Astrocyte of the spinal cord (primary cell): ENCODE measurements around the gene SMC1A.
"Not testable (repeated sequence)": the region's sequence is repeated elsewhere in the genome, so short reads cannot be mapped to it uniquely, and the experiment has no call there.

Experiments
- DNase-seq: peaks from one replicate; pipeline ENCODE4 v3.0.0; 2011; ENCODE audit warnings: low read depth, low spot score
- H3K4me3 ChIP-seq: 2 replicates; pipeline ENCODE4 v1.5.1; 2011; ENCODE audit warnings: low read depth, mild to moderate bottlenecking, low read length, moderate library complexity
- in situ Hi-C: cut with HindIII; loops from 2 replicates; pipeline ENCODE4 v1.10.0; 2017; ENCODE audit warnings: low sequenced_read_pairs
- TF ChIP-seq, protein P1 (sequence below): IDR thresholded peaks from 2 replicates; pipeline ENCODE4 v1.5.1; 2012; ENCODE audit warnings: low read depth, mild to moderate bottlenecking, low read length, inconsistent platforms

Gene SMC1A

DNA sequence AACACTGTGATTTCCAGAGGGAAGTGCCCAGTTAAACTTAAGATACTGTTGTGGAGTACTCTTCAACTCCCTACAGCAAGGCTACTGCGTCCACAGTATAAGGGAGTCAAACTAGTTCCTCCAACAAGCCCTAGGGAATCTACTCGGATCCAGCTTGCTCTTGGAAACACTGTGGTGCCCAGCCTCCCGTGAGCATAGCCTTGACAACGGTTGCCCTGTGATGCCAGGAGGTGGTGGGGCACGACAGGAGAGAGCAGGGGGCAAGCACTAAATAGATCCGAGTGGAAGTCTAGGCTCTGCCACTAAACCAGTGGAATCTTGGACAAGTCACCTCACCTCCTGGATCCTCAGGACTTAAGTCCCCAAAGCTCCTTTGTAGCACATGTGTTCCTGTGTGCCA, 45.6 kb downstream of the SMC1A start:
- H3K4me3 ChIP-seq: no peak overlapping the region
- no peak for DNase-seq
- in situ Hi-C loops: no loop called here
- TF ChIP-seq, protein P1, sequence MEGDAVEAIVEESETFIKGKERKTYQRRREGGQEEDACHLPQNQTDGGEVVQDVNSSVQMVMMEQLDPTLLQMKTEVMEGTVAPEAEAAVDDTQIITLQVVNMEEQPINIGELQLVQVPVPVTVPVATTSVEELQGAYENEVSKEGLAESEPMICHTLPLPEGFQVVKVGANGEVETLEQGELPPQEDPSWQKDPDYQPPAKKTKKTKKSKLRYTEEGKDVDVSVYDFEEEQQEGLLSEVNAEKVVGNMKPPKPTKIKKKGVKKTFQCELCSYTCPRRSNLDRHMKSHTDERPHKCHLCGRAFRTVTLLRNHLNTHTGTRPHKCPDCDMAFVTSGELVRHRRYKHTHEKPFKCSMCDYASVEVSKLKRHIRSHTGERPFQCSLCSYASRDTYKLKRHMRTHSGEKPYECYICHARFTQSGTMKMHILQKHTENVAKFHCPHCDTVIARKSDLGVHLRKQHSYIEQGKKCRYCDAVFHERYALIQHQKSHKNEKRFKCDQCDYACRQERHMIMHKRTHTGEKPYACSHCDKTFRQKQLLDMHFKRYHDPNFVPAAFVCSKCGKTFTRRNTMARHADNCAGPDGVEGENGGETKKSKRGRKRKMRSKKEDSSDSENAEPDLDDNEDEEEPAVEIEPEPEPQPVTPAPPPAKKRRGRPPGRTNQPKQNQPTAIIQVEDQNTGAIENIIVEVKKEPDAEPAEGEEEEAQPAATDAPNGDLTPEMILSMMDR: no peak

DNA sequence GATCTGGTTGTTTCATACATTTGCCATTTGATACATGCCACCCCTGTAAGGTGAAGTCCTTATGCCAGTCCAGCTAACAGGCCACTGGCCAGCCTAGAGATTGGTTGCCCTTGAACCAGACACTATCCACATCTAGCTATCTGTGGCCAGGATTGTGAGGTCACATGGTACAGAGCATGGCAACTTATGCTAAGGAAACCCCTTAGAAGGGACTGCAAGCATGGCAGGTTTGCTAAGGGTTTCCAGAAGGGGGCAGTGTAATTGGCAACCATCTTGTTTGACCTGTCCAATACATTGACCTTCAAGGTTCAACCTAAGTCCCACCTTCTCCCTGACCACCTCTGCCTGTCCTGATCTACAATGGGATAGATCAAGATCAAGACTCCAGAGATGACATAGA, 47.5 kb downstream of the SMC1A start:
- in situ Hi-C loops: no loop called here
- TF ChIP-seq, protein P1: peak; percentile 5
- no peak overlapping the region for H3K4me3 ChIP-seq
- DNase-seq: no peak

DNA sequence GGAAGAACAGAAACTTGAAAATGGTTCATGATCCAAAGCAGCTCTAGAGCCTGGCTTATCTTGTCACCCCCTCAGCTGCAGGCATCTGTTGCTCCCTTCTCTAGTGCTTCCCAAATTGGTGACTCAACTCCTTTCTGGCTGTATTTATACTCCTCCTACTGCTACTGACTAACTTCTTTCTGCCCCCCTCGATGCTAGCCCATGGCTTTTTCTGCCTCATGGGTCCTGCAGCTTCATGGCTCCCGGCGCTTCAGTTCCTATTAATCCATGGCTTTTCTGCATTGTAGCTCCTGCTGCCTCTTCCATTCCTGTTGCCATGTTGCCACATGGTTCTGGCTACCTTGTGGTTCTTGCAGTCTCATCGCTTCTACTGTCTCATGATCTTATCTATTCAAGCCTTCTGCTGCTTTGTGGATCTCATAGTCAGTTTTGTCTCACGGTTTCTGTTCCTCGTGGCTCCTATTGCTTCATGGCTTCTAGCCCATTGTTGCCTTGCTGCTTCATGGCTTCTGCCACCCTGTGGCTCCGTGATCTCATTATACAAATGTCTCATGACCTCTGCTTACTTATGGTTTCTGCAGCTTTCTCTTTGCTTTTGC, 48.1 kb downstream of the SMC1A start:
- no peak for DNase-seq
- in situ Hi-C loops: no loop called here
- TF ChIP-seq, protein P1: no peak
- H3K4me3 ChIP-seq: no peak overlapping the region

DNA sequence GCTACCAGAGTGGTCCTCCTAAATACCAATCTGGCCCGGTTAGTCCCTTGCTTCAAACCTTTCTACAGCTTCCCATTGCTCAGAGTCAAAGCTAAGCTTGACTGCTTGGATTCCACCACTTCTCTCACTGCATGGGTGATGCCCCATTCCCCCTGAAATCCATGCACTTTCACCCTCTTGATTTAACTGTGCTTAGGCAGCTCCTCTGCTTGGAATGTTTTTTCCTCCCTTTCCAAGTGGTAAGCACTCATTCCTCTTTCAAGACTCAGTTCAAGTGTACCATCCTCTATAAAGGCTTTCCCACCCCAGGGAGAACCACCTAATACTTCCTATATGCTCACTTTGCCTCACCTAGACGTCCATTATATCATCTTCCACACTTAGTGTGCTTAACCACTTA, 49.1 kb downstream of the SMC1A start:
- TF ChIP-seq, protein P1: no peak
- H3K4me3 ChIP-seq: no peak overlapping the region
- in situ Hi-C loops: no loop called here
- no peak for DNase-seq

DNA sequence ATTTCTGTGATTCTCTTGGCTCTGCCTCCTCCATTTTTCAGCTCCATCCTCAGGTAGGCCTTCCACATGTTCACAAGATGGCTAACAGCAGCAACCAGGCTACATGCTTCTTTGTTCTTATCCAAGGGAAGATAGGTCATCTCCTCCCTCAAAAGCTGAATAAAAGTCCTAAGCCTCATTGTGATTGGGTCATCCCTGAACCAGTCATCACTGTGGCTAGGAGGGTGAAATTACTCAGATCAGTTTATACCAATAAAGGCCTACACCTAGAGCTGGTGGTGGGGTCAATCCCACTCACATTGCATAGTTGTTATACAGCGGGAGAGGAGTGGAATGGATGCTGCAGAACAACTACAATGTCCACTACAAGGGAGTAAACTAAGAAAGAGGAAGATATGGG, 56.0 kb downstream of the SMC1A start:
- DNase-seq, in situ Hi-C loops, H3K4me3 ChIP-seq: not testable (repeated sequence)

DNA sequence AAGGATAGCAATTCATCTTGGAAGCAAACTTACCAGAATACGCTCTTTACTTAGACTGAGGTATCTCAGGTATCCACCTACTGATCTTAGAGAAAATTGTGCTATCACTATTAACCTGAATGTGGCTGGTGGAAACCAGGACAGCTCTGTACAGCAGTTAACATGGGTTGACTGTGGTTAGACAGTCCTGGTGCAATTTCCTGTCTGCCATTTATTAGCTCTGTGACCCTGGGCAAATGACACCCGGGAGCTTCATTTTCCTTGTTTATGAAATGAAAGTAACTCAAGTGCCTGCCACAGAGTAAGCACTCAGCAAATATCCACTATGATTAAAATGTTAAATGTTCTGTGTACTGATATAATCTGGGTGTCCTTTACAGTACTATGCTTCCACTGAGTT, 60.0 kb downstream of the SMC1A start:
- in situ Hi-C loops: no loop called here
- TF ChIP-seq, protein P1: no peak
- H3K4me3 ChIP-seq: no peak overlapping the region
- no peak for DNase-seq

DNA sequence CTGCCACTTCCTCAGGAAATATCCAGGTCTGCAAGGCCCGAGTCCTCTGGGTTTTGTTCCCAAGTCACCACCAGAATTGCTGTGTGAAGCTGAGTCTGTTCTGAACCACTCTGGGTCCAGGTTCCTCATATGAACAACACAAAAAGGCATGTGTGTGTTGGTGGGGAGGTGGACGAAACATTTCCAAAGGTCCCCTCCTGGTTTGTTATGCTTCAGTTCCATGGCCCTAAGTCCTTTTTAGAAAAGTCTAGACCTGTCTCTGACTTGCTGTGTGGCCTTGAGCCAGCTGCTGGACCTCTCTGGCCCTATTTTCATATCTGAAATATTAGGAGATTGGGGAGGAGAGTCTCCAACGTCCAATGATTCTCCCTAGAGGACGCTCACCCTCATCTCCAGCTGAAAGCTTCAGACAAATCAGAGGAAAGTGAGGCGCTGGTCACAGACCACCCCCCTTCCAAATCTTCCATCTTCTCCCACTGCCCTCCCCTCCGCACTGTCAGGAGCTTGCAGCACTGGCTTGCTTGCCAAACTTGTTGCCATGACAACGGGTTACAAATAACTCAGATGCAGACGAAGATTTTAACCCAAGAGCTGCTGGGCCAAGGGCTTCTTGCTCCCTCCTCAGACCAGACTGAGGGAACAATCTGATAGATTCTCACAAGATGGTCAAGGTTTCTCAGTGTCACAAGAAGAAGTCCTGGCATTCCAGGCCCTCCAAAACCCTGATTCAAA, 64.5 kb downstream of the SMC1A start:
- peak; percentile 24 for DNase-seq
- H3K4me3 ChIP-seq: no peak overlapping the region
- TF ChIP-seq, protein P1: no peak
- in situ Hi-C loops: no loop called here
